Esophagus squamous epithelium (tissue), 4 donors: Measurements from ENCODE around the gene MTERF4.

Experiments
- POLR2A ChIP-seq, 4 donors: fragments of 450-650 bp; IDR thresholded peaks; one replicate each; pipeline ENCODE4 v1.6.1; 2017; ENCODE audit warnings: antibody characterized with exemption in 4 of 4, mild to moderate bottlenecking in 4 of 4, moderate library complexity in 3 of 4
- TF ChIP-seq, protein P1 (sequence below), 6 experiments: fragments of 450-650 bp in 4 of 6; fragments of 200-600 bp in 2 of 6; sonication (generic) in 2 of 6; IDR thresholded peaks; one replicate each; pipeline ENCODE4 v1.5.1; 2016 to 2019; ENCODE audit warnings: antibody characterized with exemption in 6 of 6, mild to moderate bottlenecking in 4 of 6, moderate library complexity in 4 of 6

DNA sequence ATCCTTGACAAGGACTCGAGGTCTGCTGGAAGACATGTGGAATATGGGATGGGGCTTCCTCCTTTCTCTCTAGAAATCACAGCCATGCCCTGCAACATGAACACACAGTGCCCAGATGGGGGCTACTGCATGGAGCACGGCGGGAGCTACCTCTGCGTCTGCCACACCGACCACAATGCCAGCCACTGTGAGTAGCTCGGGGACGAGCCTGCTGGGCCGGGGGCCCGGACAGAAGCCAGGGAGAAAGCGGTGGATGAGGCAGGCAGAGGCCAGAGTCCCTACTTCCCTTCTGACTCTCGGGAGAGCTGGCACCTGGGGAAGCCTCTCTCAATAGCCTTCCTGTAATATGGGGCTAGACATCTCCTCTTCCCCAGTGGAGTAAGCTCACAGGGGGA is 53.1 kb downstream of the MTERF4 start:
- TF ChIP-seq, protein P1, sequence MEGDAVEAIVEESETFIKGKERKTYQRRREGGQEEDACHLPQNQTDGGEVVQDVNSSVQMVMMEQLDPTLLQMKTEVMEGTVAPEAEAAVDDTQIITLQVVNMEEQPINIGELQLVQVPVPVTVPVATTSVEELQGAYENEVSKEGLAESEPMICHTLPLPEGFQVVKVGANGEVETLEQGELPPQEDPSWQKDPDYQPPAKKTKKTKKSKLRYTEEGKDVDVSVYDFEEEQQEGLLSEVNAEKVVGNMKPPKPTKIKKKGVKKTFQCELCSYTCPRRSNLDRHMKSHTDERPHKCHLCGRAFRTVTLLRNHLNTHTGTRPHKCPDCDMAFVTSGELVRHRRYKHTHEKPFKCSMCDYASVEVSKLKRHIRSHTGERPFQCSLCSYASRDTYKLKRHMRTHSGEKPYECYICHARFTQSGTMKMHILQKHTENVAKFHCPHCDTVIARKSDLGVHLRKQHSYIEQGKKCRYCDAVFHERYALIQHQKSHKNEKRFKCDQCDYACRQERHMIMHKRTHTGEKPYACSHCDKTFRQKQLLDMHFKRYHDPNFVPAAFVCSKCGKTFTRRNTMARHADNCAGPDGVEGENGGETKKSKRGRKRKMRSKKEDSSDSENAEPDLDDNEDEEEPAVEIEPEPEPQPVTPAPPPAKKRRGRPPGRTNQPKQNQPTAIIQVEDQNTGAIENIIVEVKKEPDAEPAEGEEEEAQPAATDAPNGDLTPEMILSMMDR (IDR thresholded peaks at IDR 0.05): no peak
- TF ChIP-seq POLR2A (IDR thresholded peaks at IDR 0.05): no peak
